Colonic mucosa (tissue), 4 donors: ENCODE measurements around the gene USP21. TPM values are rescaled to one million over a fixed set of nuclear protein-coding genes. Genes with fewer than 3 reads are reported as not detected.

ENCODE experiments used
- DNase-seq: peaks from one replicate; pipeline ENCODE4 v3.0.0-alpha.2; 2020
- H3K27ac ChIP-seq: fragments of 200-600 bp; one replicate; pipeline ENCODE4 v1.8.0; 2021
- H3K27me3 ChIP-seq: fragments of 200-600 bp; one replicate; pipeline ENCODE4 v1.8.0; 2021
- H3K36me3 ChIP-seq: fragments of 200-600 bp; one replicate; pipeline ENCODE4 v1.8.0; 2021
- H3K4me1 ChIP-seq: fragments of 200-600 bp; one replicate; pipeline ENCODE4 v1.8.0; 2021; ENCODE audit warnings: mild to moderate bottlenecking
- H3K4me3 ChIP-seq: fragments of 200-600 bp; one replicate; pipeline ENCODE4 v1.8.0; 2021
- H3K9ac ChIP-seq, 2 donors: one replicate each; pipeline ENCODE4 v1.7.0; 2013; ENCODE audit warnings: control low read depth in 2 of 2, low read depth in 2 of 2, low read length in 2 of 2
- H3K9me3 ChIP-seq: fragments of 200-600 bp; one replicate; pipeline ENCODE4 v1.8.0; 2021
- CTCF ChIP-seq: fragments of 200-600 bp; IDR thresholded peaks from one replicate; pipeline ENCODE4 v1.8.0; 2022; ENCODE audit warnings: antibody characterized with exemption, mild to moderate bottlenecking
- intact Hi-C: fragments of 100-400 bp; cut with DNase I; formaldehyde crosslinking; loops from one replicate; pipeline ENCODE4 v1.14.1; 2022
- total RNA-seq, 2 donors: library from RNA; stranded (reverse); fragmentation: NEBNext Ultra II Directional in 1 of 2; extraction: Animal tissue kit (Norgen Biotek cat#: 25700) in 1 of 2; gene quantifications; one replicate each; pipeline ENCODE4 v1.2.1, GENCODE V29; 2021
- donor health status: healthy.
- donor health status: DM: no; HTN: no; CAD: no.
- donor health status: DM: no; HTN: no; CAD: no.

USP21 gene, protein sequence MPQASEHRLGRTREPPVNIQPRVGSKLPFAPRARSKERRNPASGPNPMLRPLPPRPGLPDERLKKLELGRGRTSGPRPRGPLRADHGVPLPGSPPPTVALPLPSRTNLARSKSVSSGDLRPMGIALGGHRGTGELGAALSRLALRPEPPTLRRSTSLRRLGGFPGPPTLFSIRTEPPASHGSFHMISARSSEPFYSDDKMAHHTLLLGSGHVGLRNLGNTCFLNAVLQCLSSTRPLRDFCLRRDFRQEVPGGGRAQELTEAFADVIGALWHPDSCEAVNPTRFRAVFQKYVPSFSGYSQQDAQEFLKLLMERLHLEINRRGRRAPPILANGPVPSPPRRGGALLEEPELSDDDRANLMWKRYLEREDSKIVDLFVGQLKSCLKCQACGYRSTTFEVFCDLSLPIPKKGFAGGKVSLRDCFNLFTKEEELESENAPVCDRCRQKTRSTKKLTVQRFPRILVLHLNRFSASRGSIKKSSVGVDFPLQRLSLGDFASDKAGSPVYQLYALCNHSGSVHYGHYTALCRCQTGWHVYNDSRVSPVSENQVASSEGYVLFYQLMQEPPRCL
- total RNA-seq: 10 to 100 TPM; 20.8 to 29.0 TPM

DNA sequence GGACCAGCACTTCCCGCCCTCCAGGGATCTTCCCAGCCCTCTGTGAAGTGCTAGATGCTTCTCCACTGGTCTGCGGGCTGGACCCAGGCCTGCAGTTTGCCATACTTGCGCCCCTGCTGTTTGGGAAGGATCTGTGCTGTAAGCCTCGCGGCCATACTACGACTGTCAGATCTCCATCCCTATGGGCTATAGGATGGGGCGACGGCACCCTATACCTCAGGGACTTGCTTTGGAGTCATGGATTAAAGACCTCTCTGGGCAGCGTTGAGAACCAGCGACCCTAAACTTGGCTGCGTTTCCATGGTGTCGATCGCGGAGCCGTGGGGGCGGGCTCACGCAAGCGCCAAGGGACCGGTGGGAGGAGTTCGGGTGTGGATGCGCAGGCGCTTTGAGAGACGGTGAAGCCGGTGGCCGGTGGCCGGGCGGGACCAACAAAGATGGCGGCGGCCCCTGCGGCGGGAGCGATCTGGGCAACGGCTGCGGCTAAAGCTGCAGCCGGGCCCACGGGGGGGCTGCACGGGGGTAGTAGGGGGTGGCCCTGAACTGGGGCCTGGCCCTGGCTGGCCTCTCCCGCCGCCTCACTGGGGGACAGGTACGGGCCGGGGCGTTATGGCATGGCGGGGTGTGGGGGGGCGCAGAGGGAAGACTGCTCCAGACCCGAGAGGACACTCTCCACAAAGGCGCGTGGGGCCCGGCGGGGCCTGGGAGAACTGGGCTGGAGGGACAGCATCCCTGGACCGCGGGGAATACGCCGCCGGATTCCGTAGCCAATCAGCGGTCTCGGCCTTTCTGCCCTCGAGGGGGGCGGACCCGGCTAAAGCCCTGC lies at the start of gene USP21:
Gene USP21, plus strand, starts transcription at position 414 of the 826 bp plus-strand sequence. CDS start 1,141 bp downstream, outside the sequence.
- no peaks in the 10 kb centered on the region for H3K36me3 ChIP-seq
- H3K4me1 ChIP-seq: peaks cover 18% of the 10 kb centered on the region
- peak; percentile 94 for DNase-seq
- no peaks in the 10 kb centered on the region for H3K9me3 ChIP-seq
- H3K9ac ChIP-seq: peak within 1 kb of the TSS; percentile 85
- peak within 1 kb of the TSS; percentile 69 for H3K27ac ChIP-seq
- peak within 1 kb of the TSS; percentile 95 for H3K4me3 ChIP-seq
- H3K27me3 ChIP-seq: no peaks in the 10 kb centered on the region
- intact Hi-C loops: no loop called here
- TF ChIP-seq CTCF: no peak

DNA sequence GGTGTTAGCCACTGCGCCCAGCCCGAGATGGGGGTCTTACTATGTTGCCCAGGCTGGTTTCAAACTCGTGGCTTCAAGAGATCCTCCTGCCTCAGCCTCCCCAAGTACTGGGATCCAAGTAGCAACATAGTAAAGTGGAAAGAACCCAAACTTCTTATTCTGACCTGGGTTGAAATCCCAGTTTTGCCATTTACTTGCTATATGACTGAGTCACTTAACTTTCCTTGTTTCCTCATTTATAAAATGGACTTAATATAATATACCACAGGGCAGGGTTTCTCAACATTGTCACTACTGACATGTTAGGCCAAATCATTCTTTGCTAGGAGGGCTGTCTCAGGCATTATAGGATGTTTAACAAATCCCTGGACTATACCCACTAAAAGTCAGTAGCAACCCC lies 48.2 kb upstream of the USP21 start:
- intact Hi-C loops: no loop called here
- H3K36me3 ChIP-seq: no peaks in the 10 kb centered on the region
- H3K4me3 ChIP-seq: no peak overlapping the region
- no peak overlapping the region for H3K9ac ChIP-seq
- TF ChIP-seq CTCF: no peak
- no peak for DNase-seq
- H3K4me1 ChIP-seq: peaks cover under 1% of the 10 kb centered on the region
- H3K9me3 ChIP-seq: no peaks in the 10 kb centered on the region
- no peaks in the 10 kb centered on the region for H3K27me3 ChIP-seq
- no peak overlapping the region for H3K27ac ChIP-seq

DNA sequence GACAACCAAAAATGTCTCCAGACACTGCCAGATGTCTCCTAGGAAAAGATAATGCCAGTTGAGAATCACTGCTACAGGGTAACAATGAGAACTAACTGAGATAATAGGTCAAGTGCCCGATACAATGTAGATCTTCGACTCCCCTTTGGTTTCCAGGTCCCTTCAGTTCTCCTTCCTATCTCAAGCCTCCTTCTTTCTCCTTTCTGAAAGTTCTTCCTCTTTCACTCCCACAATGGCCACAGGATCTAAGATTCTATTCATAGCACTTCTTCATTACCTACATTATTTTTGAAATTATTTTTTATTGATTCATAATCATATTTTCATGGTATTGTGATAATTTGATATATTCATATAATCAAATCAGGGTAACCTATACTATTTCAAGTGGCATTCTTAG lies 47.8 kb upstream of the USP21 start:
- no peak overlapping the region for H3K27ac ChIP-seq
- DNase-seq: no peak
- H3K4me1 ChIP-seq: peaks cover 4% of the 10 kb centered on the region
- H3K4me3 ChIP-seq: no peak overlapping the region
- intact Hi-C loops: no loop called here
- no peak for TF ChIP-seq CTCF
- no peaks in the 10 kb centered on the region for H3K27me3 ChIP-seq
- H3K9ac ChIP-seq: no peak overlapping the region
- H3K9me3 ChIP-seq: no peaks in the 10 kb centered on the region
- no peaks in the 10 kb centered on the region for H3K36me3 ChIP-seq

DNA sequence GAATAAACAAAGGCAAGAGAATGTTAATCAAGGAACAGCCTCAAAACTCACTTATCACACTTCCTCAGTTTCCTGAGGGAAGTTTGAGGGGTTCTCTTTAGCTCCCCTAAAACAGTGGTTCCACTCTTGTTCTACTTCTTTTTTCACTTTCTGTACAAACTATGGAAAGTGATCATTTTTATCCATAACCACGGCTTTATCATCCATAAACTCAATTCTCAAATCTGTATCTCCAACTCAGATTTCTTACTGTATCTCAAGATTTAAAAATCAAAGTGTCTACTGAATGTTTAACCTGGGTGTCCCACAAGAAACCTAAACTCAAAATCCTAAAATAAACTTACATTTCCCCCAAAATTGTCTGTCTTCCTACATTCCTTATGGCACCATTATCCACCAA lies 45.4 kb upstream of the USP21 start:
- no peak overlapping the region for H3K9ac ChIP-seq
- TF ChIP-seq CTCF: no peak
- no peaks in the 10 kb centered on the region for H3K36me3 ChIP-seq
- intact Hi-C loops: no loop called here
- no peaks in the 10 kb centered on the region for H3K9me3 ChIP-seq
- H3K4me3 ChIP-seq: no peak overlapping the region
- no peaks in the 10 kb centered on the region for H3K27me3 ChIP-seq
- peaks cover 11% of the 10 kb centered on the region for H3K4me1 ChIP-seq
- H3K27ac ChIP-seq: no peak overlapping the region
- DNase-seq: no peak

DNA sequence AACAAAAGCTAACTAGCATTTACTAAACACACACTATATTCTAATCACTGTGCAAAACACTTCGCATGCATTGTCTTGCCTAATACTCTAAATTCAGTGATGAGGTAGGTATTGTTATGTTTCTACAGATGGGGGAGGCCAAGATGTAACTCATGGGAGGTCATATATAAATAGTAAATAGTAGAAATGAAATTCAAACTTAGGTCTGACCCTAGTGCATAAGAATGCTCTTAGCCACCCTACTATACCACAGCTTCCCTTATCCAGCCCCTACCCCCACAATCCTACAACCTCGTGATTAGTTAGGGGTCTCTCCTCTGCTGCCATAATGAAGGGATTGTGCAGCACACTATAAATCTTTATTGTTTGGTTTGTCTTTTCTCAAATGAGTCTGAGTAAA lies 44.7 kb upstream of the USP21 start:
- no peak overlapping the region for H3K27ac ChIP-seq
- intact Hi-C loops: no loop called here

More for the DNA sequence above, 44.7 kb upstream of the USP21 start:
- Histone ChIP-seq H3K36me3 (no peaks in the 10 kb centered on the region), H3K27me3 (no peaks in the 10 kb centered on the region), H3K9me3 (no peaks in the 10 kb centered on the region), H3K9ac (no peak overlapping the region), H3K4me3 (no peak overlapping the region), H3K4me1 (peaks cover 11% of the 10 kb centered on the region)
- no peak for TF ChIP-seq CTCF
- no peak for DNase-seq
